Measurements from ENCODE around the gene FPGS. TPM values are rescaled to one million over a fixed set of nuclear protein-coding genes. Genes with fewer than 3 reads are reported as not detected.

Gene FPGS
- total and polyA plus RNA-seq, 4 donors, result 20.4 to 61.1 (median 42.7) TPM

DNA sequence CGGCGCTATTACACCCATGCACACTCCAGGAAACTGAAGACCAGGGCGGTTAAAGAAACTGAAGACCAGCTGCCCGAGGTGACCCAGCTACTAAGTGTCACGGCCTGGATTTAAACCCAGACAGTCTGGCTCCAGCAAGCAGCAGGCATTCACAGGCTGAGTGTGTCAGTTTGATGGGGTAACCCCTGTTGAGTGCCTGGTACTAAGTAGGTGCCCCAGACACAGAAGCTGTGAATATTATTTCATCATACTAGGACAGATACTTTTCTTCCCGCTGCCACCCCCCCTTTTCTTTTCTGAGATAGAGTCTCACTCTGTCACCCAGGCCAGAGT, 44.5 kb downstream of the FPGS start:
- Histone ChIP-seq H3K36me3 (ENCODE audit: control insufficient read depth in 4 of 4, insufficient read depth in 3 of 4, low read depth in 1 of 4, low read length in 3 of 4) (no peaks in the 10 kb centered on the region), H3K9me3 (ENCODE audit: control insufficient read depth in 4 of 4, low read length in 3 of 4) (peaks cover 0 to 10% (median 1%) of the 10 kb centered on the region in 4 donors), H3K27me3 (ENCODE audit: control insufficient read depth in 4 of 4, insufficient read depth in 4 of 4, low read length in 3 of 4) (no peaks in the 10 kb centered on the region), H3K4me3 (ENCODE audit: low read depth in 1 of 3, low read length in 3 of 3) (no peak overlapping the region), H3K9ac (ENCODE audit: low read depth in 1 of 2, low read length in 2 of 2) (no peak overlapping the region), H3K4me1 (ENCODE audit: control insufficient read depth in 4 of 4, insufficient read depth in 4 of 4, low read length in 3 of 4) (peaks cover 0 to 2% (median 0%) of the 10 kb centered on the region in 4 donors), H3K27ac (ENCODE audit: low read depth in 1 of 2, low read length in 2 of 2) (peak overlapping the region; percentile 2 to 57)
- no peak for DNase-seq (ENCODE audit: low spot score)
- 70% methylated on average over 6 of the region's 6 CpGs for WGBS
- TF ChIP-seq RXRA (IDR thresholded peaks at IDR 0.05) (peak; percentile 1 to 45), YY1 (IDR thresholded peaks at IDR 0.05) (no peak), NR2F2 (IDR thresholded peaks at IDR 0.05) (peak; percentile 76)

DNA sequence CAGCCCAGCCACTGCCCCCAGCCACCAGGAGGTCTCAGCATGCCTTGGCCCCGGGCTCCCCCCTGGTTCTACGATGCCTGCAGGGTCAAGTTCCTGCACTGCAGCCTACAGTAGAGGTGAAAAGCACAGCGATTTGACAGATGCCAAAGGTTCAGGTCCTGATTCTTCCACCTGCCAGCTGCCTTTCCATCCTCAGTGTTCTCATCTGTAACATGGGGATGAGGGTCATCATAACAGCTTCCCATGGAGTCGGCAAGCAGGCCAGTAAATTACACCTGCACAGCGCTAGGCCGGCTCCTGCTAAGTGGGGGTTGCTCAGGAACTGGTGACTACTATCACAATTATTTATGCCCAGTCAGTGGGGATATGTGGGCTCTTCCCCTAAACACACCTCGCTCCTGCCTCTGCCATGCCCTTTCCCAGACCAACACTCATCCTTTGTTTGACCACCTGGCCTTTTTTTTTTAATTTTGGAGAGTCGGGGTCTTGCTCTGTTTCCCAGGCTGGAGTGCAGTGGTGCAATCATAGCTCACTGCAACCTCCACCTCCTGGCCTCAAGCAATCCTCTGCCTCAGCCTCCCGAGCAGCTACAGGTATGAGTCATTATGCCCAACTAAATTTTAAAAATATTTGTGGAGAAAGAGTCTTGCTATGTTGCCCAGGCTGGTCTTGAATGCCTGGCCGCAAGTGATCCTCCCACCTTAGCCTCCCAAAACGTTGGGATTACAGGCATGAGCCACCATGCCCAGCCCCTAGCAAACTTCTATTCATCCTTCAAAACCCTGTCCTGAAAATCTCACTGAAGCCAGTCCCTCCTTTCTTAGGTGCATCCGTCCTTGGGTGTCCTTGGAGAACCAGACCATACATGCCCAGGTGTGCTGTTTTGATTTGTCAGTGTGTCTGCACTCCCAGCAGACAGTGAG, 45.4 kb downstream of the FPGS start:
- 76% methylated on average over 12 of the region's 12 CpGs for WGBS
- Histone ChIP-seq H3K4me1 (ENCODE audit: control insufficient read depth in 4 of 4, insufficient read depth in 4 of 4, low read length in 3 of 4) (peaks cover 0 to 2% (median 0%) of the 10 kb centered on the region in 4 donors), H3K36me3 (ENCODE audit: control insufficient read depth in 4 of 4, insufficient read depth in 3 of 4, low read depth in 1 of 4, low read length in 3 of 4) (no peaks in the 10 kb centered on the region), H3K27ac (ENCODE audit: low read depth in 1 of 2, low read length in 2 of 2) (peak overlapping the region in 1 of 2 donors; percentile 32), H3K9me3 (ENCODE audit: control insufficient read depth in 4 of 4, low read length in 3 of 4) (peaks cover 0 to 10% (median 1%) of the 10 kb centered on the region in 4 donors), H3K4me3 (ENCODE audit: low read depth in 1 of 3, low read length in 3 of 3) (no peak overlapping the region), H3K9ac (ENCODE audit: low read depth in 1 of 2, low read length in 2 of 2) (no peak overlapping the region), H3K27me3 (ENCODE audit: control insufficient read depth in 4 of 4, insufficient read depth in 4 of 4, low read length in 3 of 4) (no peaks in the 10 kb centered on the region)
- TF ChIP-seq FOXA2 (IDR thresholded peaks at IDR 0.05) (no peak), EGR1 (IDR thresholded peaks at IDR 0.05; ENCODE audit: low read depth in 2 of 2) (no peak), RXRA (IDR thresholded peaks at IDR 0.05) (no peak), SP1 (IDR thresholded peaks at IDR 0.05) (no peak), HNF4G (IDR thresholded peaks at IDR 0.05) (no peak), HNF4A (conservative IDR thresholded peaks at IDR 0.05) (no peak), FOXA1 (IDR thresholded peaks at IDR 0.05) (no peak), RAD21 (IDR thresholded peaks at IDR 0.05) (no peak), MAX (IDR thresholded peaks at IDR 0.05) (no peak), YY1 (IDR thresholded peaks at IDR 0.05) (no peak), TAF1 (conservative IDR thresholded peaks at IDR 0.05) (no peak), ZBTB33 (IDR thresholded peaks at IDR 0.05) (no peak), NR2F2 (IDR thresholded peaks at IDR 0.05) (no peak), JUND (IDR thresholded peaks at IDR 0.05) (no peak), GABPA (IDR thresholded peaks at IDR 0.05 in 1 of 2, conservative IDR thresholded peaks at IDR 0.05 in 1 of 2) (no peak), ATF3 (IDR thresholded peaks at IDR 0.05) (no peak)
- TF ChIP-seq, protein P1, sequence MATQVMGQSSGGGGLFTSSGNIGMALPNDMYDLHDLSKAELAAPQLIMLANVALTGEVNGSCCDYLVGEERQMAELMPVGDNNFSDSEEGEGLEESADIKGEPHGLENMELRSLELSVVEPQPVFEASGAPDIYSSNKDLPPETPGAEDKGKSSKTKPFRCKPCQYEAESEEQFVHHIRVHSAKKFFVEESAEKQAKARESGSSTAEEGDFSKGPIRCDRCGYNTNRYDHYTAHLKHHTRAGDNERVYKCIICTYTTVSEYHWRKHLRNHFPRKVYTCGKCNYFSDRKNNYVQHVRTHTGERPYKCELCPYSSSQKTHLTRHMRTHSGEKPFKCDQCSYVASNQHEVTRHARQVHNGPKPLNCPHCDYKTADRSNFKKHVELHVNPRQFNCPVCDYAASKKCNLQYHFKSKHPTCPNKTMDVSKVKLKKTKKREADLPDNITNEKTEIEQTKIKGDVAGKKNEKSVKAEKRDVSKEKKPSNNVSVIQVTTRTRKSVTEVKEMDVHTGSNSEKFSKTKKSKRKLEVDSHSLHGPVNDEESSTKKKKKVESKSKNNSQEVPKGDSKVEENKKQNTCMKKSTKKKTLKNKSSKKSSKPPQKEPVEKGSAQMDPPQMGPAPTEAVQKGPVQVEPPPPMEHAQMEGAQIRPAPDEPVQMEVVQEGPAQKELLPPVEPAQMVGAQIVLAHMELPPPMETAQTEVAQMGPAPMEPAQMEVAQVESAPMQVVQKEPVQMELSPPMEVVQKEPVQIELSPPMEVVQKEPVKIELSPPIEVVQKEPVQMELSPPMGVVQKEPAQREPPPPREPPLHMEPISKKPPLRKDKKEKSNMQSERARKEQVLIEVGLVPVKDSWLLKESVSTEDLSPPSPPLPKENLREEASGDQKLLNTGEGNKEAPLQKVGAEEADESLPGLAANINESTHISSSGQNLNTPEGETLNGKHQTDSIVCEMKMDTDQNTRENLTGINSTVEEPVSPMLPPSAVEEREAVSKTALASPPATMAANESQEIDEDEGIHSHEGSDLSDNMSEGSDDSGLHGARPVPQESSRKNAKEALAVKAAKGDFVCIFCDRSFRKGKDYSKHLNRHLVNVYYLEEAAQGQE (IDR thresholded peaks at IDR 0.05), result no peak
- TF ChIP-seq, protein P2, sequence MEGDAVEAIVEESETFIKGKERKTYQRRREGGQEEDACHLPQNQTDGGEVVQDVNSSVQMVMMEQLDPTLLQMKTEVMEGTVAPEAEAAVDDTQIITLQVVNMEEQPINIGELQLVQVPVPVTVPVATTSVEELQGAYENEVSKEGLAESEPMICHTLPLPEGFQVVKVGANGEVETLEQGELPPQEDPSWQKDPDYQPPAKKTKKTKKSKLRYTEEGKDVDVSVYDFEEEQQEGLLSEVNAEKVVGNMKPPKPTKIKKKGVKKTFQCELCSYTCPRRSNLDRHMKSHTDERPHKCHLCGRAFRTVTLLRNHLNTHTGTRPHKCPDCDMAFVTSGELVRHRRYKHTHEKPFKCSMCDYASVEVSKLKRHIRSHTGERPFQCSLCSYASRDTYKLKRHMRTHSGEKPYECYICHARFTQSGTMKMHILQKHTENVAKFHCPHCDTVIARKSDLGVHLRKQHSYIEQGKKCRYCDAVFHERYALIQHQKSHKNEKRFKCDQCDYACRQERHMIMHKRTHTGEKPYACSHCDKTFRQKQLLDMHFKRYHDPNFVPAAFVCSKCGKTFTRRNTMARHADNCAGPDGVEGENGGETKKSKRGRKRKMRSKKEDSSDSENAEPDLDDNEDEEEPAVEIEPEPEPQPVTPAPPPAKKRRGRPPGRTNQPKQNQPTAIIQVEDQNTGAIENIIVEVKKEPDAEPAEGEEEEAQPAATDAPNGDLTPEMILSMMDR (IDR thresholded peaks at IDR 0.05; ENCODE audit: low read depth, low read length, missing input control), result no peak
- DNase-seq (ENCODE audit: low spot score), result no peak

Data from liver (tissue), 9 donors.